ENCODE data around the gene RAB5B.

RAB5B gene

GRCh38 chr12:55973599-55974307, at the start of gene RAB5B:
Gene RAB5B, plus strand, starts transcription at chr12:55974078. Its CDS starts 12,883 bp downstream, at chr12:55986961.
- DNase-seq: peak; percentile 99

- DNase-seq: no peak
These were observed 48.5 kb upstream of the RAB5B start for GRCh38 chr12:55925371-55925770.

- DNase-seq: no peak
These were observed 47.8 kb upstream of the RAB5B start for GRCh38 chr12:55925870-55926737.

- peak; percentile 95 for DNase-seq
These were observed 46.9 kb upstream of the RAB5B start for GRCh38 chr12:55926738-55927587.

GRCh38 chr12:55927588-55928502, 46.0 kb upstream of the RAB5B start, which contains the start of gene PYM1:
Gene PYM1, minus strand, starts transcription at chr12:55927894. Its CDS starts 133 bp downstream, at chr12:55927761.
- DNase-seq: peak; percentile 91

- DNase-seq: peak; percentile 93
These were observed 44.5 kb upstream of the RAB5B start for GRCh38 chr12:55929306-55929791.

GRCh38 chr12:55930771-55931316, 43.0 kb upstream of the RAB5B start, which contains the start of gene DGKA:
Gene DGKA, plus strand, starts transcription at chr12:55931162. Its CDS starts 5,342 bp downstream, at chr12:55936504.
- DNase-seq: peak; percentile 87

GRCh38 chr12:55931317-55931779, 42.5 kb upstream of the RAB5B start:
- DNase-seq: no peak

GRCh38 chr12:55931780-55932550, 41.9 kb upstream of the RAB5B start:
- no peak for DNase-seq

GRCh38 chr12:55932551-55932910, 41.3 kb upstream of the RAB5B start:
- peak; percentile 64 for DNase-seq

- DNase-seq: no peak
These were observed 40.6 kb upstream of the RAB5B start for GRCh38 chr12:55933169-55933798.

- DNase-seq: no peak
These were observed 39.8 kb upstream of the RAB5B start for GRCh38 chr12:55933799-55934742.

- DNase-seq: no peak
These were observed 39.1 kb upstream of the RAB5B start for GRCh38 chr12:55934773-55935172.

GRCh38 chr12:55935738-55936151, 38.1 kb upstream of the RAB5B start:
- DNase-seq: no peak

GRCh38 chr12:55937981-55938380, 35.9 kb upstream of the RAB5B start:
- no peak for DNase-seq

- DNase-seq: peak; percentile 46
These were observed 34.9 kb upstream of the RAB5B start for GRCh38 chr12:55938826-55939501.

GRCh38 chr12:55940065-55940732, 33.7 kb upstream of the RAB5B start:
- DNase-seq: peak; percentile 92
